HEK293 (cell line): ENCODE results near the gene BLOC1S1.

Source experiments
- CTCF ChIP-seq: fragments of 450-650 bp; formaldehyde crosslinking; IDR thresholded peaks from 2 replicates; pipeline ENCODE4 v1.5.1; 2016; ENCODE audit warnings: missing biosample characterization, missing genetic modification characterization
- FEZF1 ChIP-seq: fragments of 450-650 bp; formaldehyde crosslinking; IDR thresholded peaks from 2 replicates; pipeline ENCODE4 v1.5.1; 2016; ENCODE audit warnings: missing biosample characterization, missing genetic modification characterization
- MEIS1 ChIP-seq: sonication (generic); formaldehyde crosslinking; IDR thresholded peaks from 2 replicates; pipeline ENCODE4 v1.8.1; 2022; ENCODE audit warnings: missing genetic modification reagents, mild to moderate bottlenecking, borderline replicate concordance
- ZBTB21 ChIP-seq: fragments of 450-650 bp; formaldehyde crosslinking; IDR thresholded peaks from 2 replicates; pipeline ENCODE4 v1.5.1; 2017; ENCODE audit warnings: missing biosample characterization, missing genetic modification characterization
- ZNF157 ChIP-seq: fragments of 450-650 bp; formaldehyde crosslinking; IDR thresholded peaks from 2 replicates; pipeline ENCODE4 v1.5.1; 2016; ENCODE audit warnings: missing biosample characterization, missing genetic modification characterization
- ZNF18 ChIP-seq: fragments of 450-650 bp; formaldehyde crosslinking; IDR thresholded peaks from 2 replicates; pipeline ENCODE4 v1.5.1; 2016; ENCODE audit warnings: missing biosample characterization, missing genetic modification characterization
- ZNF24 ChIP-seq: fragments of 450-650 bp; formaldehyde crosslinking; IDR thresholded peaks from 2 replicates; pipeline ENCODE4 v1.5.1; 2016; ENCODE audit warnings: missing biosample characterization, missing genetic modification characterization
- ZNF423 ChIP-seq: fragments of 450-650 bp; formaldehyde crosslinking; IDR thresholded peaks from 2 replicates; pipeline ENCODE4 v1.5.1; 2016; ENCODE audit warnings: missing biosample characterization, missing genetic modification characterization
- ZNF560 ChIP-seq: fragments of 450-650 bp; formaldehyde crosslinking; IDR thresholded peaks from 2 replicates; pipeline ENCODE4 v1.5.1; 2017; ENCODE audit warnings: missing biosample characterization, missing genetic modification characterization, borderline replicate concordance
- ZNF629 ChIP-seq: fragments of 450-650 bp; formaldehyde crosslinking; IDR thresholded peaks from 2 replicates; pipeline ENCODE4 v1.5.1; 2017; ENCODE audit warnings: missing biosample characterization, missing genetic modification characterization
- ZNF843 ChIP-seq: fragments of 450-650 bp; formaldehyde crosslinking; IDR thresholded peaks from 2 replicates; pipeline ENCODE4 v1.5.1; 2016; ENCODE audit warnings: missing biosample characterization, missing genetic modification characterization
- ZSCAN4 ChIP-seq: fragments of 450-650 bp; formaldehyde crosslinking; IDR thresholded peaks from 2 replicates; pipeline ENCODE4 v1.5.1; 2017; ENCODE audit warnings: missing biosample characterization, missing genetic modification characterization
- TF ChIP-seq, protein P1 (sequence below): fragments of 450-650 bp; formaldehyde crosslinking; IDR thresholded peaks from 2 replicates; pipeline ENCODE4 v1.5.1; 2016; ENCODE audit warnings: missing biosample characterization, missing genetic modification characterization

DNA sequence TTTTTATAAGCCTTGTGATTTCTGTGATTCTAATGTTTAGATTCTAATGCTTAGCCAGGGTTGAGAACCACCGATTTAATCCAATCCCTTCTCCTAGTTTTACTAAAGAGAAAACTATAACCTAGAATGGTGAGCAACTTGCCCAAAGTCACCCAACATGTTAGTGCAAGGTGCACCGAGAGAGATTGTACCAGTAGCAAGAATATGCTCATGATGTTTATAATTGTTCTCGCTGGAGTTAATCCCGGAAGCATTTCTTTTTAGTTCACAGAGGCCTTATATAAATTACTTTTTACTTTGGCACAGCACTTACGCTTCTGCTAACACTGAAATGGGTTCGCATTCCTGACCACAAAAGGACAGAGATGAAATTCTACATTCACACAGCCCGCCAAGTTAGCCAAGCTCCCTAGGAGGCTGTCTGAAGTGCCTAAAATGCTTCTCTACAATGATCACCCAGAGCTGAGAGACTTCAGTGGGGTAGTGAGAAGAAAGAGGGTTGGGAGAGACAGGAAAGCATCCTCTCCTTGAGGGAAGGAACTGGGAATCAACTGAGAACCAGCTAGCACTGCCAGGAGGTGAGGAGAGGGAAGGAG lies 579 bp upstream of the BLOC1S1 start:
- TF ChIP-seq CTCF (tag by site-specific recombination): no peak
- no peak for TF ChIP-seq ZNF560 (tag by site-specific recombination)
- no peak for TF ChIP-seq ZNF24
- TF ChIP-seq, protein P1, sequence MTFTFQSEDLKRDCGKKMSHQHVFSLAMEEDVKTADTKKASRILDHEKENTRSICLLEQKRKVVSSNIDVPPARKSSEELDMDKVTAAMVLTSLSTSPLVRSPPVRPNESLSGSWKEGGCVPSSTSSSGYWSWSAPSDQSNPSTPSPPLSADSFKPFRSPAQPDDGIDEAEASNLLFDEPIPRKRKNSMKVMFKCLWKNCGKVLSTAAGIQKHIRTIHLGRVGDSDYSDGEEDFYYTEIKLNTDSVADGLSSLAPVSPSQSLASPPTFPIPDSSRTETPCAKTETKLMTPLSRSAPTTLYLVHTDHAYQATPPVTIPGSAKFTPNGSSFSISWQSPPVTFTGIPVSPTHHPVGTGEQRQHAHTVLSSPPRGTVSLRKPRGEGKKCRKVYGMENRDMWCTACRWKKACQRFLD: no peak
- no peak for TF ChIP-seq ZNF157 (tag by site-specific recombination)
- TF ChIP-seq ZSCAN4 (tag by site-specific recombination): no peak
- TF ChIP-seq ZNF18 (tag by site-specific recombination): no peak
- no peak for TF ChIP-seq ZBTB21 (tag by site-specific recombination)
- TF ChIP-seq ZNF423 (tag by site-specific recombination): no peak
- no peak for TF ChIP-seq FEZF1
- TF ChIP-seq MEIS1 (CRISPR knock-in tag): no peak
- no peak for TF ChIP-seq ZNF843 (tag by site-specific recombination)
- TF ChIP-seq ZNF629 (tag by site-specific recombination): no peak
